Measurements from ENCODE around the gene KIT.

DNA sequence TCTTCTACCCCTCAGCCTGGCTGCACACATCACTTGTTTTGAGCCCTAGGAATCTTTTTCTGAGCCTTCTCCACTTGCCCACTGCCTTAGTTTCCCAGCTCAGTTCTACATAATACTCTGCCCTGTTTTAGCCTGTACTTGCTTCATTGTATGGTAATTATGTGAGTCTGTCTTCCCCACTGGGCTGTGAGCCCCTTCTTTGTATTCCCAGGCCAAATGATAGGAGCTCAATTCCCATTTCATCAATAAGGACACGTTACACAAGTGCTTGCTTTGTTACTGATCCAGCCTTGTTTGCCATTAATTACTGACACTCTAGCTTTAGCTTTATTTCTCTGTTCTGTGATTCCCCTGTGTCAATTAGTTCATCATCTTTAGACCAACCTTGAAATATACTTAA lies 28.1 kb downstream of the KIT start:
- no peak for TF ChIP-seq EZH2phosphoT487 (IDR thresholded peaks at IDR 0.05; ENCODE audit: insufficient read depth, low read depth)
- TF ChIP-seq EZH2 (IDR thresholded peaks at IDR 0.05; ENCODE audit: insufficient read depth, poor library complexity, severe bottlenecking), result no peak
